ENCODE data around the gene CEP131. TPM values are rescaled to one million over a fixed set of nuclear protein-coding genes. Genes with fewer than 3 reads are reported as not detected.

The CEP131 gene
- total and polyA plus RNA-seq, 2 of the 4 experiments (the other 2 are of a cell fraction) = 4.8 to 9.6 TPM

DNA sequence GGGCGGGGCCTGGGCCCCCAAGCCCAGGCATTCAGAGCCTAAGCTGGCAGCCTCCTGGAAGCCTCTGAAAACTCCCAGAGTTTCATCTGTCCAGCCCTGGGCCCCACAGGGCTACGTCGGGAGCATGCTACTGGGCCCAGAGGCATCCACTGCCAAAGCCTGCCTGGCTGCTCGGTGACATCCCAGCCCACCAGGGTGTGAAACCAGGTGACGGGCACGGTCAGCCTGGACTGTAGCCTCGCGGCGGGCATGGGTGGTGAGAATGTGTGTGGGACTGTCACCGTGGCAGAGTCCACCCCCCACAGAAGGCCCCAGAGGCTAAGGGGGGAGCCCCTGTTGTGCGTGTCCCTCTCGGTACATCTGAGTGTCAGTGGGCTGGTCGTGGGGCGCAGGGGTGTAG lies 31.1 kb downstream of the CEP131 start:
- Histone ChIP-seq H3K79me1 (ENCODE audit: low read depth in 1 of 2, low read length in 2 of 2) (no peaks in the 10 kb centered on the region), H2AFZ (replicated peaks; ENCODE audit: low read length, poor library complexity) (peak overlapping the region; percentile 43), H3K27ac (ENCODE audit: insufficient read depth, low read length) (no peak overlapping the region), H3K9ac (ENCODE audit: low read depth, low read length) (no peak overlapping the region), H3K23ac (ENCODE audit: low read depth, low read length) (no peak overlapping the region), H3K27me3 (ENCODE audit: control insufficient read depth, insufficient read depth, low read length) (no peaks in the 10 kb centered on the region), H2BK20ac (ENCODE audit: low read depth, low read length) (no peak overlapping the region), H3K36me3 (ENCODE audit: control insufficient read depth, insufficient read depth, low read length) (peaks cover 11% of the 10 kb centered on the region), H4K20me1 (ENCODE audit: insufficient read depth, low read length) (no peaks in the 10 kb centered on the region; the same call in 1 of the 2 replicates), H4K8ac (ENCODE audit: low read depth in 2 of 2, low read length in 2 of 2) (no peak overlapping the region), H3K14ac (replicated peaks; ENCODE audit: low read depth, low read length) (no peak overlapping the region), H4K91ac (ENCODE audit: insufficient read depth, low read depth, low read length) (no peak overlapping the region), H3K9me3 (ENCODE audit: control insufficient read depth, insufficient read depth, low read length) (no peaks in the 10 kb centered on the region), H2AK5ac (ENCODE audit: low read depth, low read length) (no peak overlapping the region), H3K4me1 (ENCODE audit: control insufficient read depth, insufficient read depth, low read length) (no peaks in the 10 kb centered on the region), H3K4me3 (ENCODE audit: insufficient read depth, low read depth, low read length) (no peak overlapping the region), H2AK9ac (replicated peaks; ENCODE audit: low read depth, low read length, poor library complexity) (peak overlapping the region; percentile 50), H2BK5ac (ENCODE audit: low read depth, low read length, poor library complexity, severe bottlenecking) (no peak overlapping the region), H4K5ac (ENCODE audit: low read depth, low read length) (no peak overlapping the region), H2BK120ac (ENCODE audit: low read depth, low read length) (no peak overlapping the region), H3K4ac (ENCODE audit: low read depth, low read length) (no peak overlapping the region), H3K18ac (ENCODE audit: low read depth, low read length) (no peak overlapping the region), H2BK15ac (ENCODE audit: low read depth, low read length) (no peak overlapping the region), H3K56ac (ENCODE audit: extremely low read depth, insufficient read depth, low read length) (no peak overlapping the region), H3K4me2 (ENCODE audit: low read depth, low read length) (no peak overlapping the region), H3K9me1 (ENCODE audit: insufficient read depth, low read length) (no peaks in the 10 kb centered on the region)
- dilution Hi-C loops (cut with HindIII; ENCODE audit: low sequenced_read_pairs, unreplicated experiment) (no loop called here), intact Hi-C loops (cut with micrococcal nuclease) (no loop called here), in situ Hi-C loops (cut with MboI; ENCODE audit: low sequenced_read_pairs) (no loop called here)
- no peak for ATAC-seq (ENCODE audit: low read depth)
- POLR2A ChIA-PET (ENCODE audit: unreplicated experiment) = no interaction called here
- TF ChIP-seq SMC3 (IDR thresholded peaks at IDR 0.05; ENCODE audit: low read depth, low read length) = no peak
- CTCF ChIA-PET = interaction anchor here (0.6 kb wide), 1 partner anchor 9 kb away, joined by 4 read pairs; no protein-coding TSS in a partner anchor
- no TSS peak for BruUV-seq (replicated peaks)
- 80% methylated on average over 2 of the region's 14 CpGs; no CpG with 5 or more reads in 1 of the 2 experiments for WGBS, 2 experiments (ENCODE audit: extremely low coverage in 2 of 2, insufficient read length in 1 of 2)
- DNase-seq = no peak

Measured in IMR-90 (cell line).